Measurements from ENCODE around the gene MRPL2.
"Not testable (repeated sequence)": the region's sequence is repeated elsewhere in the genome, so short reads cannot be mapped to it uniquely, and the experiment has no call there.

Gene MRPL2

GRCh38 chr6:43082806-43083655 is 23.8 kb upstream of the MRPL2 start:
- DNase-seq (ENCODE audit: low read depth in 2 of 2): no peak

- not testable (repeated sequence) for DNase-seq (ENCODE audit: low read depth in 2 of 2)
Observed at GRCh38 chr6:43081922-43082321, 22.7 kb upstream of the MRPL2 start.

GRCh38 chr6:43081043-43081442 is 21.8 kb upstream of the MRPL2 start:
- DNase-seq (ENCODE audit: low read depth in 2 of 2): no peak

- no peak for DNase-seq (ENCODE audit: low read depth in 2 of 2)
Observed at GRCh38 chr6:43078691-43079090, 19.5 kb upstream of the MRPL2 start.

- no peak for DNase-seq (ENCODE audit: low read depth in 2 of 2)
Observed at GRCh38 chr6:43077981-43078511, 18.8 kb upstream of the MRPL2 start.

GRCh38 chr6:43077333-43077809 is 18.1 kb upstream of the MRPL2 start:
- no peak for DNase-seq (ENCODE audit: low read depth in 2 of 2)

GRCh38 chr6:43076464-43077332 is 17.5 kb upstream of the MRPL2 start:
- DNase-seq (ENCODE audit: low read depth in 2 of 2): no peak

- DNase-seq (ENCODE audit: low read depth in 2 of 2): no peak
Observed at GRCh38 chr6:43075670-43076463, 16.6 kb upstream of the MRPL2 start, which contains the start of gene PTK7. Gene PTK7 (plus strand): TSS chr6:43076314. CDS start chr6:43076489, 175 bp downstream.

- no peak for DNase-seq (ENCODE audit: low read depth in 2 of 2)
Observed at GRCh38 chr6:43074847-43075669, 15.8 kb upstream of the MRPL2 start.

- DNase-seq (ENCODE audit: low read depth in 2 of 2): no peak
Observed at GRCh38 chr6:43070028-43070632, 10.9 kb upstream of the MRPL2 start.

GRCh38 chr6:43062818-43063217 is 3.6 kb upstream of the MRPL2 start:
- DNase-seq (ENCODE audit: low read depth in 2 of 2): no peak

- DNase-seq (ENCODE audit: low read depth in 2 of 2): no peak
Observed at GRCh38 chr6:43061861-43062260, 2.6 kb upstream of the MRPL2 start.

- DNase-seq (ENCODE audit: low read depth in 2 of 2): no peak
Observed at GRCh38 chr6:43060755-43061633, 1.8 kb upstream of the MRPL2 start.

- no peak for DNase-seq (ENCODE audit: low read depth in 2 of 2)
Observed at GRCh38 chr6:43060034-43060754, 960 bp upstream of the MRPL2 start.

GRCh38 chr6:43058531-43058930 is 703 bp downstream of the MRPL2 start:
- no peak for DNase-seq (ENCODE audit: low read depth in 2 of 2)

- no peak for DNase-seq (ENCODE audit: low read depth in 2 of 2)
Observed at GRCh38 chr6:43055966-43056365, 3.3 kb downstream of the MRPL2 start.

GRCh38 chr6:43054206-43054943 is 4.9 kb downstream of the MRPL2 start:
- no peak for DNase-seq (ENCODE audit: low read depth in 2 of 2)

Data from stimulated activated CD4-positive, alpha-beta T cell treated with anti-CD3 and anti-CD28 coated beads, Interleukin-4, amount 100 ng/mL, for 48 hours (primary cell).